ENCODE measurements around the gene ID2.

DNA sequence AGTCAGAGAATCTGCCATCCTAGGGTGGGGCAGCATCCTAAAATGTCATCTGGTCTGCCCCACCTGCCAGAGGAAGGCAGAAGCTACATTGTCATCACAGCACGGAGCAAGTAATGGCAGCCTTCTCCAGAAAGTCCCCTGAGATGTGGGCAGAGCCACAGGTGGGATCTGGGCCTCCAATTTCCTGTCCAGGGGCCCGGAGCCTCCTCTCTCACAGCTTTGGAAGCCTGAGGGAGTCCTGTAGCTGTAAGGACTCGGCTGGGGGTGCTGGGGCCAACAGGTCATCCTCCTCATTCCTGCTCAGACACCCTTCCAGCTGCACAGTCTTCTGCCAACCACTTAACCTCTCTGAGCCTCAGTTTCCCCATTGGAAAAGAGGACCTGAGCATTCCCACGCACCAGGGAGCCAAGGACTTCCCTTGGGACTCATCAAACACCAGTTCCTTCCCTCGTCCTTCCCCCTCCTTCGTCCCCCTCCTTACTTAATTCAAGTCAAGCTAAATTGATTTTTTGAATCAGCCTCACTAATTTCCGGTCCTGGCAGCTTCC lies 48.6 kb upstream of the ID2 start:
- TF ChIP-seq, protein P1, sequence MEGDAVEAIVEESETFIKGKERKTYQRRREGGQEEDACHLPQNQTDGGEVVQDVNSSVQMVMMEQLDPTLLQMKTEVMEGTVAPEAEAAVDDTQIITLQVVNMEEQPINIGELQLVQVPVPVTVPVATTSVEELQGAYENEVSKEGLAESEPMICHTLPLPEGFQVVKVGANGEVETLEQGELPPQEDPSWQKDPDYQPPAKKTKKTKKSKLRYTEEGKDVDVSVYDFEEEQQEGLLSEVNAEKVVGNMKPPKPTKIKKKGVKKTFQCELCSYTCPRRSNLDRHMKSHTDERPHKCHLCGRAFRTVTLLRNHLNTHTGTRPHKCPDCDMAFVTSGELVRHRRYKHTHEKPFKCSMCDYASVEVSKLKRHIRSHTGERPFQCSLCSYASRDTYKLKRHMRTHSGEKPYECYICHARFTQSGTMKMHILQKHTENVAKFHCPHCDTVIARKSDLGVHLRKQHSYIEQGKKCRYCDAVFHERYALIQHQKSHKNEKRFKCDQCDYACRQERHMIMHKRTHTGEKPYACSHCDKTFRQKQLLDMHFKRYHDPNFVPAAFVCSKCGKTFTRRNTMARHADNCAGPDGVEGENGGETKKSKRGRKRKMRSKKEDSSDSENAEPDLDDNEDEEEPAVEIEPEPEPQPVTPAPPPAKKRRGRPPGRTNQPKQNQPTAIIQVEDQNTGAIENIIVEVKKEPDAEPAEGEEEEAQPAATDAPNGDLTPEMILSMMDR (IDR thresholded peaks at IDR 0.05), result no peak
- no peak for TF ChIP-seq POLR2A (IDR thresholded peaks at IDR 0.05)
